ENCODE data around the gene FCHO1.

DNA sequence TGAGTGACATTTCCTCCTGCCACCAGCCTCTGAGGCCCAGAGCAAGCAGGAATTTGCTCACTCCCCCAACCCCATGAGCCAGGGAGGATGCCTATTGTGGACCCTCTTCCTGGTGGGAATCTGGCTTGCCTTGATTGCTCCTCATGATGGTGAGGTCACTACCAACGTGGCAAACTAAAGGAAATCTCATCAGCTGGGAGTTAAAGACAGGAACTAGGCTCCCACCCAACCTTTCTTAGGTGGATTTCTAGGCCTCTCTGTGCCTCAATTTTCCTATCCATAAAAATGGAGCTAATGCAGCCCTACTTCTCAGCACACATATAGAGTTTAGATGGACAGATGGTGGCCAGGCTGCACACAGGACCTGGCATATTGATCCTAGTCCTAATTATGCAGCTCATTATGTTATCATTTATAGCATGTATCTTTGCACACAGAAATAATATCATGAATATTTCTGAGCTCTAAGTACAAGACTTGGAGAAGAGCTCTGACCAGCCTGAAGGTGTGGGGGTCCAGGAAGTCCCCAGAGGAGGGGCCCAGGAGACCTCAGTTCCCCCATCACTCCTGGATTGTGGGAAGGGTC lies 45.7 kb downstream of the FCHO1 start:
- TF ChIP-seq, protein P1, sequence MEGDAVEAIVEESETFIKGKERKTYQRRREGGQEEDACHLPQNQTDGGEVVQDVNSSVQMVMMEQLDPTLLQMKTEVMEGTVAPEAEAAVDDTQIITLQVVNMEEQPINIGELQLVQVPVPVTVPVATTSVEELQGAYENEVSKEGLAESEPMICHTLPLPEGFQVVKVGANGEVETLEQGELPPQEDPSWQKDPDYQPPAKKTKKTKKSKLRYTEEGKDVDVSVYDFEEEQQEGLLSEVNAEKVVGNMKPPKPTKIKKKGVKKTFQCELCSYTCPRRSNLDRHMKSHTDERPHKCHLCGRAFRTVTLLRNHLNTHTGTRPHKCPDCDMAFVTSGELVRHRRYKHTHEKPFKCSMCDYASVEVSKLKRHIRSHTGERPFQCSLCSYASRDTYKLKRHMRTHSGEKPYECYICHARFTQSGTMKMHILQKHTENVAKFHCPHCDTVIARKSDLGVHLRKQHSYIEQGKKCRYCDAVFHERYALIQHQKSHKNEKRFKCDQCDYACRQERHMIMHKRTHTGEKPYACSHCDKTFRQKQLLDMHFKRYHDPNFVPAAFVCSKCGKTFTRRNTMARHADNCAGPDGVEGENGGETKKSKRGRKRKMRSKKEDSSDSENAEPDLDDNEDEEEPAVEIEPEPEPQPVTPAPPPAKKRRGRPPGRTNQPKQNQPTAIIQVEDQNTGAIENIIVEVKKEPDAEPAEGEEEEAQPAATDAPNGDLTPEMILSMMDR (IDR thresholded peaks at IDR 0.05) = no peak
- TF ChIP-seq POLR2A (IDR thresholded peaks at IDR 0.05) (no peak), POLR2AphosphoS5 (IDR thresholded peaks at IDR 0.05) (peak in 1 of 3 donors; percentile 2), EP300 (IDR thresholded peaks at IDR 0.05; ENCODE audit: low read depth) (no peak)

Measured in transverse colon (tissue), 4 donors.